ENCODE measurements around the gene ERFL.

The ERFL gene

GRCh38 chr19:41897820-41898219 is 30.4 kb downstream of the ERFL start:
- no peak for DNase-seq (ENCODE audit: low read depth)

- DNase-seq (ENCODE audit: low read depth), result no peak
Measured at GRCh38 chr19:41897181-41897580, 31.1 kb downstream of the ERFL start.

- DNase-seq (ENCODE audit: low read depth), result no peak
Measured at GRCh38 chr19:41896581-41896942, 31.7 kb downstream of the ERFL start.

GRCh38 chr19:41895745-41896580 is 32.3 kb downstream of the ERFL start:
- DNase-seq (ENCODE audit: low read depth), result no peak

GRCh38 chr19:41894350-41894749 is 33.9 kb downstream of the ERFL start:
- DNase-seq (ENCODE audit: low read depth), result no peak

GRCh38 chr19:41893899-41894298 is 34.4 kb downstream of the ERFL start:
- no peak for DNase-seq (ENCODE audit: low read depth)

GRCh38 chr19:41892173-41892902 is 35.9 kb downstream of the ERFL start:
- DNase-seq (ENCODE audit: low read depth), result no peak

- no peak for DNase-seq (ENCODE audit: low read depth)
Measured at GRCh38 chr19:41890936-41891335, 37.3 kb downstream of the ERFL start.

- no peak for DNase-seq (ENCODE audit: low read depth)
Measured at GRCh38 chr19:41889896-41890295, 38.4 kb downstream of the ERFL start.

- DNase-seq (ENCODE audit: low read depth), result no peak
Measured at GRCh38 chr19:41888926-41889325, 39.3 kb downstream of the ERFL start.

- peak; percentile 72 for DNase-seq (ENCODE audit: low read depth)
Measured at GRCh38 chr19:41887711-41888382, 40.4 kb downstream of the ERFL start.

- DNase-seq (ENCODE audit: low read depth), result peak; percentile 52
Measured at GRCh38 chr19:41886761-41887710, 41.2 kb downstream of the ERFL start.

- peak; percentile 66 for DNase-seq (ENCODE audit: low read depth)
Measured at GRCh38 chr19:41883821-41884733, 44.2 kb downstream of the ERFL start.

- no peak for DNase-seq (ENCODE audit: low read depth)
Measured at GRCh38 chr19:41883463-41883820, 44.8 kb downstream of the ERFL start.

- DNase-seq (ENCODE audit: low read depth), result peak; percentile 38
Measured at GRCh38 chr19:41882568-41883462, 45.4 kb downstream of the ERFL start, which contains the start of gene ARHGEF1. ARHGEF1 (plus strand) TSS chr19:41883184; CDS start chr19:41888083, 4,899 bp downstream.

GRCh38 chr19:41880329-41880708 is 47.9 kb downstream of the ERFL start:
- no peak for DNase-seq (ENCODE audit: low read depth)

GRCh38 chr19:41879670-41880328 is 48.5 kb downstream of the ERFL start:
- no peak for DNase-seq (ENCODE audit: low read depth)

GRCh38 chr19:41879080-41879479 is 49.2 kb downstream of the ERFL start:
- no peak for DNase-seq (ENCODE audit: low read depth)
